ENCODE measurements around the gene CNBD2.
"Not testable (repeated sequence)": the region's sequence is repeated elsewhere in the genome, so short reads cannot be mapped to it uniquely, and the experiment has no call there.

The CNBD2 gene

DNA sequence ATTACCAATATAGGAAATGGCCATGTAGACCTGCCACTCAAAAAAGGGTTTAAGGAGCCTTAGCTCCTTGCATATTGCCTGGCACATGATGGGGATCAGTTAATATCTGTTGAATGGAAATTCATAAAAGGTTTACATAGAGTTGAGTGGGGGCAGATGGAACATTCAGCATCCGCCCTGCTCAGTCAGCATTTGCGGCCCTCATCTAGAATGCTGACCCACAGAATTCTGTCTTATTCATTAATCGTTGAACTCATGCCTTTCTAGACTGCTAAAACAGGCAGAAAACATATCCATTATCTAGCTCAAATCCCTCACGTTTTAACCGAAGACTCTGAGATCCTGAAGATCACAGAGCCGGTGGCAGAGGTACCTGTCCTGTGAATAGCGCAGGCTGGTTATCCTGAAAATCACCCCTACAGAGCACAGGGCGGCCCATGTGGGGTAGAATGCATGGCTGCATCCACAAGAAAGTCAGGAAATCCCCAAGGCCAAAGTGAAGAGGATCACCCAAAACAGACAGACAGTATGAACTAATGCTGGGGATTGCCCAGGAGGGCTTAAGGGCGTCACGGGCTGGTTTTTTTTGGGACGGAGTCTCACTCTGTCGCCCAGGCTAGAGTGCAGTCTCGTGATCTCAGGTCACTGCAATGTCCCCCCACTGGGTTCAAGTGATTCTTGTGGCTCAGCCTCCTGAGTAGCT is 59.9 kb downstream of the CNBD2 start:
- DNase-seq = no peak

DNA sequence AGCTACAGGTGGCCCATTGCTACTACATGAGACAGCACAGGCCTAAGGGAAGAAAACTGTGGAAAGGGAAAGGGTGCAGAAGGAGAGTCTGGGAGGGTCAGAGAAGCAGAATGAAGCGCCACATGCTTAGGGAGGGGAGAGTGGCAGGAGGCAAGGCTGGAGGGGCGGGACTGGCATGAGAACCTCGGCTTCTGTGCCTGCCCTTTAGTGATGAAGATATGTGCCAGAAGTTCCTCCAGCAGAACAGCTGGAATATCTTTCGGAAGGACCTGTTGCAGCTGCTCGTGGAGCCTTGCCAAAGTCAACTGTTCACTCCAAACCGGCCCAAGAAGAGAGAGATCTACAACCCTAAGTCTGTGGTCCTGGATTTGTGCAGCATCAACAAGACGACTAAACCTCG is 61.8 kb downstream of the CNBD2 start:
- no peak for DNase-seq

DNA sequence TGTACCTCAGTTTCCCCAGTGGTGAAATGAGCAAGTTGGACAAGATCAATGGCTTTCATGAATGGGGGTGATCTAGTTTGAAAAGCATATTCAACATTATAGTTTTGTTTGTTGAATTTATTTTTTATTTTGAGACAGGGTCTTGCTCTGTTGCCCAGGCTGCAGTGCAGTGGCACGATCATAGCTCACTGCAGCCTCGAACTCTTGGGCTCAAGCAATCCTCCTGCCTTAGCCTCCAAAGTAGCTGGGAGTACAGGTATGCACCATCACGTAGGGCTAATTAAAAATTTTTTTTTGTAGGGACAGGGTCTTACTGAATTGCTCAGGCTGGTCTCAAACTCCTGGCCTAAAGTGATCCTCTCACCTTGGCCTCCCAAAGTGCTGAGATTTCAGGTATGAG is 63.4 kb downstream of the CNBD2 start:
- DNase-seq = no peak

DNA sequence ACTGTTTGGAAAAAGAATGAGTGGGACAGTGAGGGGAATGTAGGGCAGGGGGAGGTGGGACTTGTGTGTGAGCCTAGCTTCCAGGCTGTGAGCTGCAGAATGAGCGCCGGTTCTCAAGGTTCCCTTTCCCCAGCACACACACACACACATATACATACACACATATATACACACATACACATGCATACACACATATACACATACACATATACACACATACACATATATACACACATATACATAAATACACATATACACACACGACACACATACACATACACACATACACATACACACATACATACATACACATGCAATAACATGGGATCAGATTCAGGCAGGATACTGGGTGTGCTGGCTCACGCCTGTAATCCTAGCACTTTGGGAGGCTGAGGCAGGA is 66.5 kb downstream of the CNBD2 start:
- no peak for DNase-seq

GRCh38 chr20:36035745-36036144 is 67.4 kb downstream of the CNBD2 start:
- no peak for DNase-seq

GRCh38 chr20:36036688-36037087 is 68.3 kb downstream of the CNBD2 start:
- DNase-seq = no peak

DNA sequence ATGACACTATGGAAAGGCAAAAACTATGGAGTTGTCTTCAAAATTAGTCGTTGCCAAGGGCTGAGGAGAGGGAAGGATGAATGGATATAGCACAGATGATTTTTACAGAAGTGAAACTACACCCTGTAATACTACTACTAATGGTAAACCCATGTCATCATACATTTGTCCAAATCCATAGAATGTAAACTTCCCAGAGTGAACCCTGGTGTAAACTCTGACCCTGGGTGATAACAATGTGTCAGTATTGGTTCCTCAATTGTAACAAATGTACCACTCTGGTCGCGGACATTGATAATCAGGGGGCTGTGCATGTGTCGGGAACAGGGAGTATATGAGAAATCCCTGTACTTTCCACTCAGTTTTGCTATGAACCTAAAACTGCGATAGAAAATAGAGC is 72.2 kb downstream of the CNBD2 start:
- DNase-seq = no peak

DNA sequence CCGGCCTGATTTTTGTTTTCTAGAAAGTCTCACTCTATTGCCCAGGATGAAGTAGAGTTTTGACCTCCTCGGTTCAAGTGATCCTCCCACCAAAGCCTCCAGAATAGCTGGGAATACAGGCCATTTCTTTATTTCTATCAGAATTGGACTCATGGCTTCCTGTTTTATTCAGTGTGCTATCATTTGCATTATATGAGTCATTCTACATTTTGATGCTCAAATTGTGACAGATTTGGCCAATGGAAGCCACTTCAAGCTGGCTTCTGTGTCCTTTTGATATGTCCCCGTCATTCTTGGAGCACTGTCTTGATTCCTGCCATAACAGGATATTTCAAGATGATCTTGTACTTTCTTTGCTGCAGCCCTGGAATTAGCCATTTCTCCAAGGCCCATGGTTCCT is 75.1 kb downstream of the CNBD2 start:
- no peak for DNase-seq

GRCh38 chr20:36043892-36044515 is 75.6 kb downstream of the CNBD2 start:
- no peak for DNase-seq

GRCh38 chr20:36045373-36045714 is 77.0 kb downstream of the CNBD2 start:
- DNase-seq = no peak

DNA sequence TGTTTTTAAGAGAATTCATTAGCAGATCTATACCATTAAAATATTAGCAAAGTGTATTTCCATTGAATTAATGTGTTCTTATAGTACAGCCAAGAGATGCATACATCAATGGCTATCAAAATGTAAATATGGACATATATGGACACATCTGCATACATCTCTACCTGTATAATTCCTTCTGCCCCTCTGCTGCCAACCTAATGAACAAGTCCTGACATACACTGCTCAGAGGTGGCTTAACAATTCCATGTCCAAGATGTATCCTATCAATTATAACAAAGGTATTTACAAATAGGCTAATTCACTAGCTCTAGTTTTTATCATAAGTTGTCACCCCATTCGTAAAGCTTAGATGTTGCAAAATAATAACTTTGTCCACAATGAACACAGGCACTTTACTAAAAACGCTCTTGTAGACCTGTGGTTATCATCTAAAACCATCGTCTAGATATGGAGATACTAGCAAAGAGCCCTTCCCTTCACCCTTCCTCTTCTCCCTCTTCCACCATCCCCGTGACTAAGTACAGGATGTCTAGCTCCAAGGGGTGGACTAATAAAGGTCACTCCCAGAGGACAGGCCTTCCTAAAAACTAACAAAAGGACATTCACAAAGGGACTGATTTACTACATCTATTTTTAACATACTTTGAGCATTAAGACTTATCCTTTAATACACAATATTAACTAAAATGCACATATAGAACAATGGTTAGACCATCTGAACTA is 77.8 kb downstream of the CNBD2 start:
- DNase-seq = not testable (repeated sequence)

DNA sequence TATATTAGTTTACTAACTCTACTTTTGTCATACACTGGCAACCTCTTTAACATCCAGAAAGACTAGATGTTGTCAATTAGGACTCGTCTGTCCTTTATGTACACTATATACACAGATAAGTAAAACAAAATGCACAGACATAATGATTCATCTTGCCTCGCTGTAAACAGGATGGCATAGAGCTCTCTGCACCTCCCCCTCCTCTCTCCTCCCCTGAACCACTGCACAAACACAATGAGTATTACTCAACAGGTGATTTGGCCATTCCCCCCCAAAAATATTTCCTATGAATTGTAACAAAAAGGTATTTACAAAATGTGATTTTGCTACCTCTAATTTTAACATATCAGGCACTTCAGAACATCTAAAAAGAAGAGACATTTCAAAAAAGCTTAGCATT is 81.0 kb downstream of the CNBD2 start:
- not testable (repeated sequence) for DNase-seq

DNA sequence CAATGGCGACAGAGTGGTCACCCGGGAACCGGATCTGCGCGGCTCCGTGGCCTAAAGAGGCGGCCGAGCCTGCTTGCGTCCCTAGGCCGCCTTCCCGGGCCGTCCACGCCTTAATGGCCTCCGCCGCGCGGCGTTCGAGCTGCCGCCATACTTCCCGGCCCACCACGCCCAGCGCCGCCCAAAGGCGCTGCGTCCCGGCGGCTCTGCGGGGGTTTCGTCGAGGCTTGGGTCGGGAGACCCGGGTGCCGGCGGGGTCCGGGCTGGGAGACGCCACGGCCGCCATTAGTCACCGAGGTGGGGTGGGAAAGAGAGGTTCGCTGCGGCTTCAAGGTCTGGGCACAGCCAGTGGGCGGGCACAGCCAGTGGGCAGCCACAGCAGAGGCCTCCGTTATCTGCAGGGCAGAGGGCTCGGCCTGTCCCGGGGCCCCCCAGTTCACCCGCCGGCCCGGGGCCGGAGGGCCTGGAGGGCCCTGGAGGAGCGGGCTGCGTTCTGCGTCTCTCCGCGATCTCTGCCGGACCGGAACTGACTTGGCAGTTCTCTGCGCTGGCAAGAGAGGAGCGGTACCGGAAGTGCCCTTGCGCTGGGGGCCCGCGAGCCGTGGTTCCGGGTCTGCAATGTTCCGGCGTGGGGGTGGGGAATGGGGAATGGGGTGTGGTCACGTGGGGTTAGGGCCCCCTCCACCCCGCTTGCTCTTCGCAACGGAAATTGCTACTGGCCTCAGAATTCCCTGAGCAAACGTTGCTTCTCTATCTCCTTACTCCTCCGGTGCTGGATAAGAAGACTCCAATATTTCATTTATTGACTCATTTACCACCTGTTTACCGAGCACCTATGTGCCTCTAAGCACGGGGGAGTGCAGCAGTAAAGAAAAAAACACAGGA is 82.3 kb downstream of the CNBD2 start:
- peak; percentile 85 for DNase-seq

DNA sequence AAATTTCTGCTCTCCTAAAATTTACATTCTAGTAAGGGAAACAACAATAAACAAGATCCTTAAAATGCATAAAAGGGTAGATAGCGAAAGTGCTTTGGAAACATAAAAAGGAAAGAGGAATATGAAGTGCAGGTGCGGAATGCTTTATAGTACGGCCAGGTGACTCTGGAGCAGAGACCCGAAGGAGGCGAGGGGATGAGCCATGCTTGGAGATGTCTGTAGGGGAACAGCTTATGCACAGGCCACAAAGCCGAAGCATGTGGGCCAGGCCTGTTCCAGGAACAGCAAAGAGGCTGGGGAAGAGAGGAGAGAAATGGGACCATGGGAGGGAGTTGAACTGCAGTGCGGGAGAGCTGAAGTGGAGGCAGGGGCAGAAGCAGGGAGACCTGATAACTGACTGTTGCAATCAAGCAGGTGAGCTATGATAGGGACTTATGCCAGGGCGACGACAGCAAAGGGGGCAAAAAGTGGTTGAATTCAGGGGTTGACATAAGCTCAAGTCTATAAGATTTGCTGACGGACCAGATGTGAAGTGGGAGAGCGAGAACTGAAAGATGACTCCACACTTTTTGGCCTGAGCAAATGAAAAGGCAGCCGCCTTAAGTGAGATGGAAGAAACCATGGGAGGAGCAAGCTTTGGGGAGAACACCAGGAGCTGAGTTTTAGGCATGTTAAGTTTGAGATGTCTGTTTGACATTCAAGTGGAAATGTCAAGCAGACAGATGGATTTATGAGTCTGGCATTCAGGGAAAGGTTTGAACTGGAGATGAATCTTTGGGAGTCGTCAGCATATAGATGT is 83.1 kb downstream of the CNBD2 start:
- no peak for DNase-seq

- DNase-seq = no peak
Observed at GRCh38 chr20:36052117-36052513, 83.7 kb downstream of the CNBD2 start.

DNA sequence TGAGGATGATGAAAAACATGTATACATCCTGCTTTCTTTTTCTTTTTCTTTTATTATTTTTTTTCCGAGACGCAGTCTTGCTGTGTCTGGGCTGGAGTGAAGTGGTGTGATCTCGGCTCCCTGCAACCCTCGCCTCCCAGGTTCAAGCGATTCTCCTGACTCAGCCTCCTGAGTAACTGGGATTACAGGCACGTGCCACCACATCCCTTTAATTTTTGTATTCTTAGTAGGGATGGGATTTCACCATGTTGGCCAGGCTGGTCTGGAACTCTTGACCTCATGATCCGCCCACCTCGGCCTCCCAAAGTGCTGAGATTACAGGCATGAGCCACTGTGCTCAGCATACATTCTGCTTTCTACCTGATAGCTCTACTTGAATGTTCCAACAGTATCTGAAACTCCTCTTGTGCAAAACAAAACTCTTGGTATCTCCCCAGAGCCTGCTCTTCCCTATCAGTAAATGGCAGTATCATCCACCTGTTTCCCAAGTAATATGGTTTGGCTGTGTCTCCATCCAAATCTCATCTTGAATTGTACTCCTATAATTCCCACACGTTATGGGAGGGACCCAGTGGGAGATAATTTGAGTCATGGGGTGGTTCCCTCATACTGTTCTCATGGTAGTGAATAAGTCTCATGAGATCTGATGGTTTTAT is 85.6 kb downstream of the CNBD2 start:
- not testable (repeated sequence) for DNase-seq

GRCh38 chr20:36055145-36055544 is 86.8 kb downstream of the CNBD2 start:
- no peak for DNase-seq

DNA sequence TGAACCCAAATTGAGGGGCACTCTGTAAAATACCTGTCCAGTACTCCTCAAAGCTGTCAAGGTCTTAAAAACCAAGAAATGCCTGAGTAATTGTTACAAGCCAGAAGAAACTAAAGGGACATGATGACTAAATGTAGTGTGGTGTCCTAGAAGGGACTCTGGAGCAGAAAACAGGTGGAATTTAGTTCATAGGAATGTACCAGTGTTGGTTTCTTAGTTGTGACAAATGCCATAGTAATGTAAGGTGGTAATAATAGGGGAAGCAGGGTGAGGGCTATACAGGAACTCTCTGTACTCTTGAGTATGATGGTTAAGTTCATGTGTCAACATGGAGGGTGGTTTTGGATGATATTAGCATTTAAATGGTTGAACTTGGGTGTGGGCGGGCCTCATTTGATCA is 92.3 kb downstream of the CNBD2 start:
- DNase-seq = no peak

DNA sequence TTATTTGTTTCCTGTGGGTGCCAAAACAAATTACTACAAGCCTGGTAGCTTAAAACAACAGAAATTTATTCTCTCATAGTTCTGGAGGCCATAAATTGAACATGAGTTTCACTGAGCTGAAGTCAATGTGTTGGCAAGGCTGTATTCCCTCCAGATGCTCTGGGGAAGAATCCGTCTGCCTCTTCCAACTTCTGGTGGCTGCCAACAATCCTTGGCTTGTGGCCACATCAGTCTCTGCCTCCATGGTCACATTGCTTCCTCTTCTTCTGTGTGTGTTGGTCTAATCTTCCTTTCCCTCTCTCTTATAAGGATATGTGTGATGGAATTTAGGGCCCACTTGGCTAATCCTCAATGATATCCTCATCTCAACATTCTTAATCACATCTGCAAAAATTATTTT is 93.4 kb downstream of the CNBD2 start:
- no peak for DNase-seq

DNA sequence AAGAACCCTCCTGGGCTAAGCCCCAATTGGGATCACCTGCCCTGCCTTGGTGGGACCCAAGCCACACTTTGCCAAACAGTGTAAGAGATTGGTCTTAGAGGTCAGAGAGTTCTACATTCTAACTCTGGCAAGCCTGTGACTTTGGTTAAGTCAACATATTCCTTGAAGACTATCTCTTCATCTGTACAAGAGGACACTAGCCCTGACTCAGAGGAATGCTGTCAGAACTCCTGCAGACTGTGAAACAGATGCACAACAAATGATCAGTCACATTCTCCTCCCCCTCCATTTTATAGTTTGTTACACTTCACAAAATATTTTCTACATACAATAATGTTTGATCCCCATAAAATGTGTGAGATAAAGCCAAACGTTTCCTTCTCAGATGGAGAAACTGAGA is 94.4 kb downstream of the CNBD2 start:
- DNase-seq = no peak

DNA sequence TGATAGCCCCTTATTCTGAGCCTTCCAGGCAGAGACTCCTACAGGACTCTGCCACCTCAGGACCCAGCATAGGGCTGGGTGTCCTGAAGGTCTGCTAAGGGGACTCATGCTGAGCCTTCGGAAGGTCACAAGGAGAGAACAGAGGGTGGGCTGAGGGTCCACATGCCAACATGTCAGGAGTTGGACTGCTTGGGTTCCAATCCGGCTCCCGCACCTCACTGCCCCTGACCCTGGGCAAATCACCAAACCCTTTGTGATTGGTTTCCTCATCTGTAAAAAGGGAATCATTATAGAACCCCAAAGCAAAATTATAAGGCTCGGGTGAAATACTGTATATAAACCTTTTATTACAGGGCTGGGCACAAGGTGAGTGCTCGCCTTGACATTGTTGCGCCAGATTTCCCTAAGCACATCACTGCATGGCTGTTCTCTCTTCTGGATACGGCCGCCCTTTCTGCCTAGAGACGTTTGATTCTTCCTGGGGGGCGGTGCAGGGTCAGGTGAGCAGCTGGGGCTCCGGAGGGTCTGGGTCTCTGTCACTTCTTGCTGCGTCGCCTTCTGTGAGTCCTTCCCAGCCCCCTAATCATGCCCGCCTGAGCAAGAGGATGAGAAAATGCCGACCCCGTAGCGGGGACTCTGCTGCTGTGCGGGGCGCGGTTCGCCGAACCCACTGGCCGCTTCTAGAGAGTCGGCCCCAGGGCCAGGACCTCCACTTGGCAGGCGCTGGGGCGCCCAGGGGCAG is 95.7 kb downstream of the CNBD2 start:
- peak; percentile 71 for DNase-seq
